GM13976 (cell line): ENCODE results near the gene SPECC1.

ENCODE experiments used
- DNase-seq: peaks from one replicate; pipeline ENCODE4 v3.0.0; 2012; ENCODE audit warnings: low spot score
- CTCF ChIP-seq: IDR thresholded peaks from 2 replicates; pipeline ENCODE4 v1.5.1; 2012; ENCODE audit warnings: borderline replicate concordance, mild to moderate bottlenecking; ENCODE audit not compliant: insufficient read depth; ENCODE audit errors: extremely low read depth, missing control alignments, control extremely low read depth
- in situ Hi-C: fragments of 300-500 bp; cut with MboI; formaldehyde crosslinking; loops from one replicate; pipeline ENCODE4 v1.12.0; 2022; ENCODE audit warnings: low sequenced_read_pairs, mixed read lengths, inconsistent platforms; ENCODE audit not compliant: unreplicated experiment

SPECC1 gene

GRCh38 chr17:20216154-20216815, 207.1 kb downstream of the SPECC1 start:
- DNase-seq, result no peak
- TF ChIP-seq CTCF, result no peak
- in situ Hi-C loops, result no loop called here

DNA sequence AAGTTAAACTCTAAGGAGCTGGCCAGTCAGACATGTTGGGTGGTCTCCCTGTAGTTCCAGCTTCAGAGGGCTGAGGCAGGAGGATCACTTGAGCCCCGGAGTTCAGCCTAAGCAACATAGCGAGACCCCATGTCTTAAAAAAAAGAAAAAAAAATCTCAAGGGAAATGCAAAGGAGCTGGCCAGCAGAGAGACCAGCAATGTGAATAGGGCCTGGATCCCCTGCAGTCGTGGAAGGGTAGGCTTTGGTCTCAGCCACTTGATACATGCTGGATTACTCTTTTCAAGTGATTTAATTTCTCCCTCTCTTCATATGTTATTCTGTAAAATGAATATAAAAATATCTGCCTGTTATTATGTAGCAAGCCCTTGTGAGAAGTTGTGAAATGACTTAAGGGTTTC, 207.7 kb downstream of the SPECC1 start:
- DNase-seq, result no peak
- TF ChIP-seq CTCF, result no peak
- in situ Hi-C loops, result no loop called here

GRCh38 chr17:20217677-20218076, 208.5 kb downstream of the SPECC1 start:
- in situ Hi-C loops, result no loop called here
- DNase-seq, result no peak
- no peak for TF ChIP-seq CTCF

GRCh38 chr17:20218272-20218671, 209.1 kb downstream of the SPECC1 start:
- in situ Hi-C loops, result no loop called here
- DNase-seq, result no peak
- TF ChIP-seq CTCF, result no peak

DNA sequence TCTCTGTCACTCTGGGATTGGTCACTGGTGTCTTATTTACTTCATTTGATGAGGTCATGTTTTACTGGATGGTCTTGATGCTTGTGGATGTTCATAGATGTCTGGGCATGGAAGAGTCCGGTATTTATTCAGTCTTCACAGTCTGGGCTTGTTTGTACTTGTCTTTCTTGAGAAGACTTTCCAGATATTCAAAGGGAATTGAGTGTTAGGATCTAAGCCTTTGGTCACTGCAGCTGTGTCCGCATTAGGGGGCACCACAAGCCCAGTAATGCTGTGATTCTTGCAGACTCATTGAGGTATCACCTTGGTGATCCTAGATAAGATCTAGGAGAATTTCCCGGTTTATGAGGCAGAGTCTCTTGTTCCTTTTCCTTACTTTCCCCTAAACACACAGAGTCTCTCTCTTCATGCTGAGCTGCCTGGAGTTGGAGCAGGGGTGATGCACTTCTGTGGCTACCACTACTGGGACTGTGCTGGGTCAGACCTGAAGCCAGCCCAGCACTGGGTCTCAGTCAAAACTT, 214.7 kb downstream of the SPECC1 start:
- TF ChIP-seq CTCF, result no peak
- in situ Hi-C loops, result loop anchor here (10.0 kb wide), 1 partner anchor 91 kb away; no protein-coding TSS in a partner anchor
- no peak for DNase-seq

GRCh38 chr17:20224379-20224778, 215.2 kb downstream of the SPECC1 start:
- in situ Hi-C loops, result loop anchor here (10.0 kb wide), 1 partner anchor 90 kb away; no protein-coding TSS in a partner anchor
- TF ChIP-seq CTCF, result no peak
- DNase-seq, result no peak
